Activated naive CD4-positive, alpha-beta T cell treated with anti-CD3 and anti-CD28 coated beads, Interleukin-2, amount 50 U/mL, for 72 hours (primary cell): Measurements from ENCODE around the gene CETN2. TPM values are rescaled to one million over a fixed set of nuclear protein-coding genes. Genes with fewer than 3 reads are reported as not detected.
A peak's percentile ranks its signal among the peaks of the same experiment; 100 is the strongest.
"Not testable (repeated sequence)": the region's sequence is repeated elsewhere in the genome, so short reads cannot be mapped to it uniquely, and the experiment has no call there.

Experiments
- ATAC-seq, 2 donors: fragments of 150-1000 bp; cut with Tn5 transposase; 2 replicates each; pipeline ENCODE4 v1.10.0; 2021; ENCODE audit warnings: mild to moderate bottlenecking in 2 of 2, moderate library complexity in 2 of 2
- DNase-seq, 2 donors: peaks; one replicate each; pipeline ENCODE4 v3.0.0; 2021 to 2022; ENCODE audit warnings: low spot score in 2 of 2
- H3K27ac Mint-ChIP-seq, 2 donors: one replicate each; pipeline ENCODE4 v1.8.0; 2022; ENCODE audit warnings: mild to moderate bottlenecking in 2 of 2, mixed read lengths in 2 of 2
- H3K36me3 Mint-ChIP-seq, 2 donors: one replicate each; pipeline ENCODE4 v1.8.0; 2022; ENCODE audit warnings: mixed read lengths in 2 of 2
- H3K9me3 Mint-ChIP-seq, 2 donors: one replicate each; pipeline ENCODE4 v1.8.0; 2022; ENCODE audit warnings: mixed read lengths in 2 of 2
- total RNA-seq, 2 donors: library from RNA; stranded (reverse); gene quantifications; one replicate each; pipeline ENCODE4 v1.2.3, GENCODE V29; 2022

Gene CETN2
- total RNA-seq, 2 donors from 2014 or later, result 7.4 to 9.4 TPM

- no peaks in the 10 kb centered on the region for H3K9me3 Mint-ChIP-seq
- ATAC-seq (no peak), DNase-seq (no peak)
- H3K36me3 Mint-ChIP-seq, result no peaks in the 10 kb centered on the region
- no peak overlapping the region for H3K27ac Mint-ChIP-seq
Observed at GRCh38 chrX:152810403-152810802, 20.2 kb downstream of the CETN2 start.

DNA sequence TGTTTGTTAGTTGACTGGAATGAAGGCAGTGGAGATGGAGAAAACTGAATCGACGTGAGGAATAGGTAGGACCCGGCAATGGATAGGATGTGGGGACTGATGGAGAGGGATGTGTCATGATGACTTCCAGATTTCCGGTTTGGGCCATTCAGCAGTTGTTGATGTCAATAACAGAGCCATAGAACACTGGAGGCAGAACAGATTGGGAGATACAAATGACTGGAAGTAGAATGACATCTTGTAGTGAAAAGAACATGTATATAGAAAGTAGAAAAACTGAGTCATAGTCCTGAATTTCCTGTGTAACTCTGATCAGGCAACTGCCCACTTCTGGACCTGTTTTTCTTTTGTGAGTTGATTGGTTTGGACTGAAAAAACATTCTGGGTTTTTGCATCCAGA, 24.5 kb downstream of the CETN2 start:
- Mint-ChIP-seq H3K36me3 (no peaks in the 10 kb centered on the region), H3K27ac (peak overlapping the region in 1 of 2 donors; percentile 1), H3K9me3 (no peaks in the 10 kb centered on the region)
- no peak for DNase-seq
- peak; percentile 34 to 89 for ATAC-seq

GRCh38 chrX:152798945-152799344, 31.6 kb downstream of the CETN2 start:
- no peak overlapping the region for H3K27ac Mint-ChIP-seq
- no peaks in the 10 kb centered on the region for H3K36me3 Mint-ChIP-seq
- DNase-seq, result no peak
- no peak for ATAC-seq
- no peaks in the 10 kb centered on the region for H3K9me3 Mint-ChIP-seq

- not testable (repeated sequence) for H3K36me3 Mint-ChIP-seq
- ATAC-seq, result peak in 1 of 2 donors; percentile 74
Observed at GRCh38 chrX:152787062-152787461, 43.5 kb downstream of the CETN2 start.

More at GRCh38 chrX:152787062-152787461, 43.5 kb downstream of the CETN2 start:
- H3K27ac Mint-ChIP-seq, H3K9me3 Mint-ChIP-seq, DNase-seq: not testable (repeated sequence)

Other genes with a start within 250 kb of the CETN2 start
- under 1 TPM in 1 of 2 donors, not detected in 1; 0.10 TPM for gene GABRQ, start 192.9 kb downstream of the CETN2 start, total RNA-seq
- gene MAGEA3, start 132.0 kb downstream of the CETN2 start, total RNA-seq, result not detected
- gene CSAG2, start 121.5 kb downstream of the CETN2 start, total RNA-seq, result not detected
- gene MAGEA2B, start 116.1 kb downstream of the CETN2 start, total RNA-seq, result not detected
- not detected for gene CSAG1, start 97.0 kb downstream of the CETN2 start, total RNA-seq
- gene MAGEA12, start 97.0 kb downstream of the CETN2 start, total RNA-seq, result not detected
- gene MAGEA2, start 76.9 kb downstream of the CETN2 start, total RNA-seq, result not detected
- not detected for gene CSAG3, start 71.5 kb downstream of the CETN2 start, total RNA-seq
- gene MAGEA6, start 61.1 kb downstream of the CETN2 start, total RNA-seq, result not detected
- gene NSDHL, start 306 bp upstream of the CETN2 start, total RNA-seq, result 10 to 100 TPM; 11.7 to 18.0 TPM
- 1 to 10 TPM; 2.0 to 2.3 TPM for gene ZNF185, start 67.3 kb upstream of the CETN2 start, total RNA-seq
- gene PNMA5, start 163.4 kb upstream of the CETN2 start, total RNA-seq, result not detected
- 1 to 10 TPM in 1 of 2 donors, under 1 TPM in 1; 0.32 to 3.3 TPM for gene PNMA3, start 225.7 kb upstream of the CETN2 start, total RNA-seq
- under 1 TPM; 0.16 to 0.84 TPM for gene PNMA6A, start 241.7 kb upstream of the CETN2 start, total RNA-seq